Mammary epithelial cell (primary cell): ENCODE measurements around the gene CRYGC.

Source experiments
- CTCF ChIP-seq, 2 donors: IDR thresholded peaks in 1 of 2; conservative IDR thresholded peaks in 1 of 2; 2 replicates each; pipeline ENCODE4 v1.5.1; 2011 to 2012; ENCODE audit warnings: inconsistent platforms in 2 of 2, low read length in 2 of 2, mild to moderate bottlenecking in 2 of 2, control low read depth in 1 of 2, low read depth in 1 of 2; ENCODE audit not compliant: insufficient read depth in 1 of 2; ENCODE audit errors: extremely low read depth in 1 of 2
- EZH2 ChIP-seq: IDR thresholded peaks from 2 replicates; pipeline ENCODE4 v1.6.1; 2012; ENCODE audit warnings: low read length, inconsistent platforms, borderline replicate concordance

- TF ChIP-seq CTCF (conservative IDR thresholded peaks at IDR 0.05 in 1 of 2, IDR thresholded peaks at IDR 0.05 in 1 of 2; ENCODE audit: extremely low read depth in 1 of 2, insufficient read depth in 1 of 2, low read depth in 1 of 2, low read length in 2 of 2) (no peak), EZH2 (no peak)
Observed at GRCh38 chr2:208093128-208093527, 36.5 kb downstream of the CRYGC start.
